GM10266 (cell line): ENCODE data around the gene CWC27.
"Not testable (repeated sequence)": the region's sequence is repeated elsewhere in the genome, so short reads cannot be mapped to it uniquely, and the experiment has no call there.

ENCODE experiments used
- DNase-seq: peaks from one replicate; pipeline ENCODE4 v3.0.0; 2012; ENCODE audit errors: extremely low spot score
- TF ChIP-seq, protein P1 (sequence below): IDR thresholded peaks from 2 replicates; pipeline ENCODE4 v1.5.1; 2012; ENCODE audit warnings: mild to moderate bottlenecking, low read depth; ENCODE audit not compliant: control insufficient read depth, insufficient read depth; ENCODE audit errors: missing control alignments

CWC27 gene

DNA sequence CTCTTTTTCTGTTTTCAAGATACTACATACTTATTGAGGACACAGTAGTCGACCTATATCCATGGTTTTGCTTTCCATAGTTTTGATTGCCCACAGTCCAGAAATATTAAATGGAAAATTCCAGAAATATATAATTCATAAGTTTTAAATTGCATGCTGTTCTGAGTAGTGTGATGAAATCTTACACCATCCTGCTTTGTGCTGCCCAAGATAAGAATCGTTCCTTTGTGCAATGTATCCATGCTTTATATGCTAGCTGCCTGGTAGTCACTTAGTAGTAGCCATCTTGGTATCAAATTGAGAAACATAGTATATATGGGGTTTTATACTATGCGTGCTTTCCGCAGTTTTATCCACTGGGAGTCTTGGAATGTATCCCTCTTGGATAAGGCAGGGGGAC lies 59.0 kb downstream of the CWC27 start:
- TF ChIP-seq, protein P1, sequence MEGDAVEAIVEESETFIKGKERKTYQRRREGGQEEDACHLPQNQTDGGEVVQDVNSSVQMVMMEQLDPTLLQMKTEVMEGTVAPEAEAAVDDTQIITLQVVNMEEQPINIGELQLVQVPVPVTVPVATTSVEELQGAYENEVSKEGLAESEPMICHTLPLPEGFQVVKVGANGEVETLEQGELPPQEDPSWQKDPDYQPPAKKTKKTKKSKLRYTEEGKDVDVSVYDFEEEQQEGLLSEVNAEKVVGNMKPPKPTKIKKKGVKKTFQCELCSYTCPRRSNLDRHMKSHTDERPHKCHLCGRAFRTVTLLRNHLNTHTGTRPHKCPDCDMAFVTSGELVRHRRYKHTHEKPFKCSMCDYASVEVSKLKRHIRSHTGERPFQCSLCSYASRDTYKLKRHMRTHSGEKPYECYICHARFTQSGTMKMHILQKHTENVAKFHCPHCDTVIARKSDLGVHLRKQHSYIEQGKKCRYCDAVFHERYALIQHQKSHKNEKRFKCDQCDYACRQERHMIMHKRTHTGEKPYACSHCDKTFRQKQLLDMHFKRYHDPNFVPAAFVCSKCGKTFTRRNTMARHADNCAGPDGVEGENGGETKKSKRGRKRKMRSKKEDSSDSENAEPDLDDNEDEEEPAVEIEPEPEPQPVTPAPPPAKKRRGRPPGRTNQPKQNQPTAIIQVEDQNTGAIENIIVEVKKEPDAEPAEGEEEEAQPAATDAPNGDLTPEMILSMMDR: no peak

DNA sequence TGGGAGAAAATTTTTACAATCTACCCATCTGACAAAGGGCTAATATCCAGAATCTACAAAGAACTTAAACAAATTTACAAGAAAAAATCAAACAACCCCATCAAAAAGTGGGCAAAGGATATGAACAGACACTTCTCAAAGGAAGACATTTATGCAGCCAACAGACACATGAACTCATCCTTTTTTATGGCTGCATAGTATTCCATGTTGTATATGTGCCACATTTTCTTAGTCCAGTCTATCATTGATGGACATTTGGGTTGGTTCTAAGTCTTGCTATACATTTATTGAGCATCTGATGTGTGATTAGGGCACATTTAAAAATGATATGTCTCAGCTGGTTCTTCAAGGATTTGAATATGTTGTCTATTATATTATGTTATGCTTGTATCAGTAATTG lies 61.9 kb downstream of the CWC27 start:
- DNase-seq: not testable (repeated sequence)

More for the DNA sequence above, 59.0 kb downstream of the CWC27 start:
- DNase-seq: no peak

GRCh38 chr5:64831996-64832395 lies 63.3 kb downstream of the CWC27 start:
- no peak for DNase-seq
- TF ChIP-seq, protein P1: no peak

GRCh38 chr5:64834037-64834436 lies 65.3 kb downstream of the CWC27 start:
- TF ChIP-seq, protein P1: no peak
- no peak for DNase-seq

DNA sequence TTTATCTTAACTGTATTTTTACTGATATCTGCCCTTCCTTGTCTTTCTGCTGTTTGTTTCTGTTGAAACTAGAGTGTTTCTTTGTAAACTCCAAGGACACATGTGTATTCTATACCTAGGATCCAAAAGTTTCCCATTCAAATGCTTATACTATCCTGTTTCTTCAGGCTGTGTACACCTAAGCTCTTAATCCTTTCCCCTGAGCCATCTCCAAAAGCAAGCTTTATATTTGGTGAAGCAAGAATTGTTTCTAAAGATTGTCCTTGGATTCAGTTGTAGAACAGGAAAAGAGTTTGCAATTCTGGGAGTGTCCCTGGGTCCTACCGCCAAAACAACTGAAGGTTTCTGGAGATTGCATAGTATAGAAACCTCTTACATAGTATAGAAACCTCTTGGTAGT lies 65.9 kb downstream of the CWC27 start:
- DNase-seq: no peak
- TF ChIP-seq, protein P1: no peak

- DNase-seq: no peak
- TF ChIP-seq, protein P1: no peak
Observed at GRCh38 chr5:64835266-64835665, 66.5 kb downstream of the CWC27 start.

DNA sequence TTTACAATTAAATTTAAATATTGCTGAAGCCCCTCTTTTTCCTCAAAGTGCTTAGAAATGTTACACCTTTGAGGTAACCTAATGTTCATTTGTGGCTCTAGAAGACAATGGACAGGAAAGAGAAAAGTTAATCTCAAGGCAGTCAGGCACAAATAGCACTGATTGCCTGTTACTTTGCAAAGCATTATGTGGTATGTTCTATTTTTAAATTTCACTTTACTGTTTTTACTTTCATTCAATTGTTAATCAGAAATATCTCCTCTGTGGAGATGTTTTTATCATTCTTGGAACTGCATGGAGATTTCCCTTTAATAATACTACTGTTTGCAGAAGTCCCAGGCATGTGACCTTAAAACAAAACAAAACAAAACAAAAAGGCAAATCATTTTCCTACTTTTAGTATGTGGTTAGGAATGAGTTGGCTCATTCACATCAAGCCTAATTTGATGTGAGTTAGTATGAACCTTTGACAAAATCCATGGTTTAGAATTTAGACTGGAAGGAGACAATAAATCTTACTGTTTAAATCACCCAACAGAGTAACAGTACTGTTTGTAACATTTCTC lies 67.5 kb downstream of the CWC27 start:
- TF ChIP-seq, protein P1: no peak
- DNase-seq: no peak

DNA sequence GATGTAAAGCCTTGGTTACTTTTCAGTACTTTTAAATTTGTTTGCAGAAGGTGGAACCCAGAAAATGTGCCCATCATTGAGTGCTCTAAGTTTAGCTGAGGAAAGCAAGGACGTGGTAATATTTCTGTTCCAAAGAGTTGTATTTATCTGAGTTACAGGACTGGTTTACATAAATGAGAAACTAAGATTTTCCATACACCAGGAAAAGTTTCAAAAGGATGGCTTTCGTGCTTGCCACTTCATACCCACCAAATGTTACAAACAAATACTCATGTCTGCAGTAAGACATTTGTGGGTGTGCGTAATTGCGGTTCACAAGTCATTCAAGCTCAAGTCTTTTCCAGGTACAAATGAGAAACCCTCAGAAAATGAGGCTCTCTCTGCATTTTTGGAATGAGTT lies 68.1 kb downstream of the CWC27 start:
- no peak for DNase-seq
- TF ChIP-seq, protein P1: no peak
